H1 (cell line): ENCODE data around the gene RGL2. TPM values are rescaled to one million over a fixed set of nuclear protein-coding genes. Genes with fewer than 3 reads are reported as not detected.

Source experiments
- CTCF ChIA-PET: fragments of 300-600 bp; sonication (Branson Sonifier 250); formaldehyde crosslinking; loops from one replicate; lab custom pipeline; 2021; ENCODE audit not compliant: partially characterized antibody; lab: Charles Lee
- POLR2A ChIA-PET: fragments of 300-600 bp; sonication (Branson Sonifier 250); formaldehyde crosslinking; loops from one replicate; lab custom pipeline; 2021; ENCODE audit warnings: inconsistent platforms; ENCODE audit not compliant: partially characterized antibody; lab: Charles Lee
- DNase-seq, 2 experiments: peaks; one replicate each; pipeline versions ENCODE4 v3.0.0 to v3.0.0-alpha.2; 2010 to 2022; ENCODE audit warnings: low spot score in 2 of 2, low read depth in 1 of 2, mixed read lengths in 1 of 2
- FAIRE-seq: peaks from 2 replicates; lab custom pipeline; 2011; peaks lifted over from hg19 to GRCh38; lab: Jason Lieb, UNC
- H2AFZ ChIP-seq: 2 replicates; pipeline ENCODE4 v1.8.1; 2012; ENCODE audit warnings: low read length, inconsistent platforms
- H2AK5ac ChIP-seq: 2 replicates; pipeline ENCODE4 v1.6.1; 2013; ENCODE audit warnings: low read depth, low read length
- H2BK120ac ChIP-seq: replicated peaks from 2 replicates; pipeline ENCODE3; 2013; ENCODE audit warnings: low read depth, low read length, inconsistent platforms
- H2BK12ac ChIP-seq: 2 replicates; pipeline ENCODE4 v1.6.1; 2013; ENCODE audit warnings: low read depth, low read length
- H2BK15ac ChIP-seq: 2 replicates; pipeline ENCODE4 v1.6.1; 2013; ENCODE audit warnings: low read length
- H2BK20ac ChIP-seq: 2 replicates; pipeline ENCODE4 v1.6.1; 2013; ENCODE audit warnings: low read length
- H2BK5ac ChIP-seq: 2 replicates; pipeline ENCODE4 v1.6.1; 2013; ENCODE audit warnings: low read depth, low read length
- H3K14ac ChIP-seq: 2 replicates; pipeline ENCODE4 v1.6.1; 2013; ENCODE audit warnings: inconsistent platforms; ENCODE audit not compliant: insufficient read length
- H3K18ac ChIP-seq: 2 replicates; pipeline ENCODE4 v1.6.1; 2013; ENCODE audit warnings: low read length; ENCODE audit errors: extremely low read depth
- H3K23ac ChIP-seq: 2 replicates; pipeline ENCODE4 v1.6.1; 2013; ENCODE audit warnings: inconsistent platforms; ENCODE audit not compliant: insufficient read length
- H3K23me2 ChIP-seq: 2 replicates; pipeline ENCODE4 v1.6.1; 2013; ENCODE audit warnings: low read depth, low read length
- H3K27ac ChIP-seq: 2 replicates; pipeline ENCODE4 v1.6.1; 2011; ENCODE audit warnings: low read depth, low read length, inconsistent platforms
- H3K27me3 ChIP-seq, 4 experiments: replicated peaks in 1 of 4; 1 replicate in 1 of 4; 2 replicates in 3 of 4; pipeline versions ENCODE4 v1.6.1 to v1.8.1; 2011 to 2013; ENCODE audit warnings: low read length in 3 of 4, mild to moderate bottlenecking in 3 of 4, inconsistent platforms in 2 of 4, mixed read lengths in 2 of 4, moderate library complexity in 1 of 4; ENCODE audit not compliant: control insufficient read depth in 3 of 4, insufficient read depth in 3 of 4; ENCODE audit errors: extremely low read depth in 1 of 4
- H3K36me3 ChIP-seq, 4 experiments: 2 replicates each; pipeline versions ENCODE4 v1.6.1 to v1.8.1; 2011 to 2013; ENCODE audit warnings: mild to moderate bottlenecking in 4 of 4, low read length in 3 of 4, moderate library complexity in 2 of 4, control low read depth in 1 of 4, inconsistent platforms in 1 of 4; ENCODE audit not compliant: insufficient read depth in 4 of 4, control insufficient read depth in 2 of 4
- H3K4ac ChIP-seq: replicated peaks from 2 replicates; pipeline ENCODE3; 2013; ENCODE audit warnings: low read length, low read depth, mixed read lengths, inconsistent platforms; ENCODE audit not compliant: insufficient read length
- H3K4me1 ChIP-seq, 4 experiments: replicated peaks in 1 of 4; 1 replicate in 1 of 4; 2 replicates in 3 of 4; pipeline versions ENCODE4 v1.6.1 to v1.8.1; 2011 to 2013; ENCODE audit warnings: low read length in 3 of 4, inconsistent platforms in 2 of 4, mixed read lengths in 1 of 4; ENCODE audit not compliant: insufficient read depth in 4 of 4, control insufficient read depth in 3 of 4
- H3K4me2 ChIP-seq, 2 experiments: 2 replicates each; pipeline versions ENCODE4 v1.6.1 to v1.8.1; 2011 to 2013; ENCODE audit warnings: low read depth in 2 of 2, low read length in 2 of 2, control low read depth in 1 of 2, inconsistent platforms in 1 of 2, mild to moderate bottlenecking in 1 of 2; ENCODE audit not compliant: insufficient read depth in 1 of 2
- H3K4me3 ChIP-seq, 4 experiments: fragments of 200-600, 300-600 bp in 1 of 4; sonication (generic), shearing (Covaris generic), sonication (Bioruptor Twin) in 1 of 4; 2 replicates each; pipeline versions ENCODE4 v1.5.1 to v1.8.1; 2011 to 2016; ENCODE audit warnings: low read length in 4 of 4, low read depth in 3 of 4, control low read depth in 2 of 4, inconsistent platforms in 2 of 4, mild to moderate bottlenecking in 2 of 4, mixed read lengths in 1 of 4, moderate library complexity in 1 of 4; ENCODE audit not compliant: insufficient read depth in 2 of 4; ENCODE audit errors: extremely low read depth in 1 of 4
- H3K56ac ChIP-seq: replicated peaks from 2 replicates; pipeline ENCODE3; 2013; ENCODE audit warnings: low read depth, mild to moderate bottlenecking, mixed read lengths, low read length, inconsistent platforms; ENCODE audit not compliant: insufficient read length
- H3K79me1 ChIP-seq: 2 replicates; pipeline ENCODE4 v1.6.1; 2013; ENCODE audit warnings: low read depth, low read length, control low read depth
- H3K79me2 ChIP-seq, 2 experiments: 2 replicates each; pipeline versions ENCODE4 v1.6.1 to v1.8.1; 2012 to 2013; ENCODE audit warnings: low read length in 2 of 2, mild to moderate bottlenecking in 2 of 2, inconsistent platforms in 1 of 2; ENCODE audit not compliant: insufficient read depth in 2 of 2, control insufficient read depth in 1 of 2
- H3K9ac ChIP-seq, 4 experiments: replicated peaks in 1 of 4; 1 replicate in 1 of 4; 2 replicates in 3 of 4; pipeline versions ENCODE4 v1.6.1 to v1.8.1; 2011 to 2013; ENCODE audit warnings: low read depth in 3 of 4, low read length in 3 of 4, control low read depth in 2 of 4, mild to moderate bottlenecking in 2 of 4, moderate library complexity in 2 of 4, inconsistent platforms in 1 of 4; ENCODE audit errors: extremely low read depth in 1 of 4
- H3K9me3 ChIP-seq, 2 experiments: 2 replicates each; pipeline versions ENCODE4 v1.6.1 to v1.8.1; 2012 to 2013; ENCODE audit warnings: mild to moderate bottlenecking in 2 of 2, moderate library complexity in 2 of 2, control low read depth in 1 of 2, inconsistent platforms in 1 of 2, low read depth in 1 of 2, low read length in 1 of 2, mixed read lengths in 1 of 2; ENCODE audit not compliant: insufficient read depth in 2 of 2
- H4K20me1 ChIP-seq, 2 experiments: replicated peaks in 1 of 2; 2 replicates each; pipeline versions ENCODE3 to v1.8.1; 2011 to 2013; ENCODE audit warnings: inconsistent platforms in 2 of 2, low read length in 2 of 2, mild to moderate bottlenecking in 1 of 2; ENCODE audit not compliant: insufficient read depth in 2 of 2, control insufficient read depth in 1 of 2
- H4K5ac ChIP-seq: 2 replicates; pipeline ENCODE4 v1.6.1; 2013; ENCODE audit warnings: low read length, low read depth, mixed read lengths, inconsistent platforms; ENCODE audit not compliant: insufficient read length
- H4K8ac ChIP-seq: 2 replicates; pipeline ENCODE4 v1.8.0; 2013; ENCODE audit warnings: mild to moderate bottlenecking, moderate library complexity, low read length, inconsistent platforms; ENCODE audit not compliant: insufficient read depth; ENCODE audit errors: extremely low read depth
- H4K91ac ChIP-seq: replicated peaks from 2 replicates; pipeline ENCODE3; 2013; ENCODE audit warnings: low read length, mixed read lengths, inconsistent platforms; ENCODE audit not compliant: insufficient read length
- KDM4A ChIP-seq: IDR thresholded peaks from one replicate; pipeline ENCODE4 v1.7.1; 2012; ENCODE audit warnings: low read depth, mild to moderate bottlenecking, moderate library complexity, low read length, inconsistent platforms; ENCODE audit not compliant: severe bottlenecking
- POLR2A ChIP-seq, 2 experiments: IDR thresholded peaks; 1 replicate in 1 of 2; 2 replicates in 1 of 2; pipeline ENCODE4 v1.6.1; 2011; ENCODE audit warnings: low read depth in 2 of 2, low read length in 2 of 2, mild to moderate bottlenecking in 2 of 2; ENCODE audit errors: control extremely low read depth in 1 of 2
- POLR2AphosphoS5 ChIP-seq: IDR thresholded peaks from 2 replicates; pipeline ENCODE4 v1.6.1; 2011; ENCODE audit warnings: low read depth, low read length
- SAP30 ChIP-seq: fragments of 300-600 bp; sonication (generic); IDR thresholded peaks from 2 replicates; pipeline ENCODE4 v1.7.1; 2012; ENCODE audit warnings: low read length, moderate library complexity, mild to moderate bottlenecking, inconsistent platforms; ENCODE audit not compliant: insufficient read depth, insufficient replicate concordance
- SIN3A ChIP-seq, 2 experiments: IDR thresholded peaks in 1 of 2; conservative IDR thresholded peaks in 1 of 2; 2 replicates each; pipeline ENCODE4 v1.6.1; 2011 to 2012; ENCODE audit warnings: low read length in 2 of 2, improper control_type of control experiment in 1 of 2, low read depth in 1 of 2, mild to moderate bottlenecking in 1 of 2
- WGBS, 2 experiments: shearing (Covaris generic) in 1 of 2; methylation state at CpG; one replicate each; pipeline versions ENCODE4 v1.1.6 to v1.1.7; 2013 to 2015; ENCODE audit warnings: low lambda C conversion rate in 2 of 2, mixed read lengths in 2 of 2, inconsistent platforms in 1 of 2, low coverage in 1 of 2, missing lambda C conversion rate in 1 of 2; ENCODE audit not compliant: insufficient replicate concordance in 2 of 2, insufficient coverage in 1 of 2, insufficient read length in 1 of 2; ENCODE audit errors: extremely low coverage in 1 of 2, missing lambda C conversion rate in 1 of 2; 5-methylcytosine and 5-hydroxymethylcytosine counted together
- polyA plus RNA-seq, 7 experiments: library from polyadenylated mRNA; depleted of rRNA in 3 of 7; stranded (reverse) in 5 of 7; unstranded in 2 of 7; fragments of >200 nt in 5 of 7; fragments of 200-250 nt in 2 of 7; gene quantifications; 1 replicate in 5 of 7; 2 replicates in 1 of 7; 4 replicates in 1 of 7; pipeline versions ENCODE4 v1.2.1 to v1.2.3, GENCODE V29; 2011 to 2013; ENCODE audit warnings: missing spikeins in 2 of 7, mixed read lengths in 2 of 7
- total RNA-seq: library from RNA; stranded (reverse); fragmentation: NEBNext Ultra II Directional; extraction: Animal tissue kit (Norgen Biotek cat#: 25700); gene quantifications from 2 replicates; pipeline ENCODE4 v1.2.1, GENCODE V29; 2021
- TF ChIP-seq, protein P1 (sequence below): IDR thresholded peaks from 2 replicates; pipeline ENCODE4 v1.6.1; 2012; ENCODE audit warnings: inconsistent platforms
- TF ChIP-seq, protein P2 (sequence below): IDR thresholded peaks from 2 replicates; pipeline ENCODE4 v1.6.1; 2011; ENCODE audit warnings: low read length, improper control_type of control experiment

The RGL2 gene
- total and polyA plus RNA-seq, 2 of the 8 experiments (the other 6 are each of a cell fraction or from before 2014, with no cell fraction given), result 58.1 to 80.3 TPM

DNA sequence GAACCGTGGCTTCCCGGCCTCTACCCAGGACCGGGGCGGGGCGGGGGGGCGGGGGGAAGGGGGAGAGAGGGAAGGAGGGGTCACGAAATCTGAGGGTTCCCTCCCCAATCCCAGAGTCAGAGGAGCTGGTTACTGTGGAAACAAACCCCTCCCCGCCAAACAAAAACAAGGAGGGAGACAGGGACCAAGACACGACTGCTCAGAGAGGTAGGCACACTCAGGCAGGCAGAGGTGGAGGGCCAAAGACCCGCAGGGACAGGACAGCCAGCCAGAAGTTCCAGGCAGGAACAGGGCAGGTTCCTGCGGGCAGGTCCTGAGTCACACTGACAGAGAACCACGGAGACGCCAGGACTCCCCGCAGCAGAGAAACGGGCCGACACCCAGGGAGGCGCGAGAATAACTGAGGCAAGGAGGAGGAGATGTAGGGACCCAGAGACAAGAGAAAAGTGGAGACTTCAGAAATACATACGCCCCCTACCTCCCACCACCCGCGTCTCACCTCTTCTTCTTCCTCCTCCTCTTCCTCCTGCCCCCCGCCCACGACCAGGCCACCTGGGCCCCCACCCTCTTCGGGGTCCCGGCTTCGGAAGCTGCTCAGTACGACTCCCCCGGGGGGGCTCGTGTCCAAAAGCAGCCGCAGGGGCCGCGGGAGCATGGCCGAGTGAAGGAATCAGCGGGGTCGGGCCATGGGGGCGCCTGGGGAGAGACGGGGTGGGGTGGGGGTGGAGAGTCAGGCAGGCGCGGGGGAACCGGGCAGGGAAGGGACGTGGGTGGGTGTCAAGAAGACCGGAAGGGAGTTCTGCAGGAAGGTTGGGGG is 578 bp downstream of the RGL2 start:
- Histone ChIP-seq H2BK15ac (no peak overlapping the region), H3K14ac (no peak overlapping the region), H3K27ac (peak overlapping the region; percentile 81), H3K56ac (no peak overlapping the region), H3K79me1 (peaks cover 9% of the 10 kb centered on the region; the same call in 1 of the 2 replicates), H4K91ac (no peak overlapping the region), H3K36me3 (peaks cover 1 to 6% (median 2%) of the 10 kb centered on the region in 4 experiments; a peak in 5 of 8 replicates), H3K4me2 (peak overlapping the region; percentile 34 to 98), H3K9ac (peak overlapping the region in 3 of 4 experiments; percentile 13 to 69 (median 60); a peak in 5 of 7 replicates), H4K8ac (peak overlapping the region; percentile 28; the same call in 1 of the 2 replicates), H3K23ac (no peak overlapping the region), H4K20me1 (peaks cover 0 to 5% of the 10 kb centered on the region in 2 experiments), H2BK12ac (no peak overlapping the region), H3K27me3 (no peaks in the 10 kb centered on the region), H3K4me3 (peak overlapping the region; percentile 76 to 99 (median 94)), H2BK120ac (no peak overlapping the region), H2AK5ac (no peak overlapping the region), H3K9me3 (no peaks in the 10 kb centered on the region), H3K4me1 (peaks cover 0 to 6% (median 4%) of the 10 kb centered on the region in 4 experiments; a peak in 6 of 7 replicates), H3K79me2 (peaks cover 0 to 25% of the 10 kb centered on the region in 2 experiments; a peak in 2 of 4 replicates), H2AFZ (no peak overlapping the region), H3K18ac (no peak overlapping the region; the same call in 1 of the 2 replicates), H4K5ac (no peak overlapping the region), H3K23me2 (peaks cover 16% of the 10 kb centered on the region), H2BK20ac (no peak overlapping the region), H2BK5ac (peak overlapping the region; percentile 95; the same call in 1 of the 2 replicates), H3K4ac (no peak overlapping the region)
- DNase-seq, result peak in 1 of 2 experiments; percentile 84
- peak; percentile 23; the same call in 1 of the 2 replicates for TF ChIP-seq POLR2AphosphoS5
- TF ChIP-seq KDM4A, result peak; percentile 16
- TF ChIP-seq SIN3A (conservative IDR thresholded peaks at IDR 0.05 in 1 of 2, IDR thresholded peaks at IDR 0.05 in 1 of 2; ENCODE audit: low read depth in 1 of 2, low read length in 2 of 2), result peak in 1 of 2 experiments; percentile 84; a peak in 2 of 4 replicates
- TF ChIP-seq POLR2A (IDR thresholded peaks at IDR 0.05; ENCODE audit: control extremely low read depth in 1 of 2, low read depth in 2 of 2, low read length in 2 of 2), result peak; percentile 5 to 29; a peak in 2 of 3 replicates
- peak; percentile 91 for TF ChIP-seq SAP30
- TF ChIP-seq, protein P1, sequence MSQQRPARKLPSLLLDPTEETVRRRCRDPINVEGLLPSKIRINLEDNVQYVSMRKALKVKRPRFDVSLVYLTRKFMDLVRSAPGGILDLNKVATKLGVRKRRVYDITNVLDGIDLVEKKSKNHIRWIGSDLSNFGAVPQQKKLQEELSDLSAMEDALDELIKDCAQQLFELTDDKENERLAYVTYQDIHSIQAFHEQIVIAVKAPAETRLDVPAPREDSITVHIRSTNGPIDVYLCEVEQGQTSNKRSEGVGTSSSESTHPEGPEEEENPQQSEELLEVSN, result no peak
- TF ChIP-seq, protein P2, sequence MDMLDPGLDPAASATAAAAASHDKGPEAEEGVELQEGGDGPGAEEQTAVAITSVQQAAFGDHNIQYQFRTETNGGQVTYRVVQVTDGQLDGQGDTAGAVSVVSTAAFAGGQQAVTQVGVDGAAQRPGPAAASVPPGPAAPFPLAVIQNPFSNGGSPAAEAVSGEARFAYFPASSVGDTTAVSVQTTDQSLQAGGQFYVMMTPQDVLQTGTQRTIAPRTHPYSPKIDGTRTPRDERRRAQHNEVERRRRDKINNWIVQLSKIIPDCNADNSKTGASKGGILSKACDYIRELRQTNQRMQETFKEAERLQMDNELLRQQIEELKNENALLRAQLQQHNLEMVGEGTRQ, result no peak
- WGBS, 2 experiments, result 2% methylated on average over 16 of the region's 42 CpGs; no CpG with 5 or more reads in 1 of the 2 experiments
- ChIA-PET POLR2A (interaction anchor here (1.0 to 16.7 kb wide), 14 partner anchors 9 to 327 kb away, joined by 3 to 337 read pairs (median 8); partner anchors contain the start of genes B3GALT4, PFDN6, RPS18 and TAPBP), CTCF (interaction anchor here (0.6 to 6.2 kb wide), 11 partner anchors 8 to 364 kb away, joined by 3 to 77 read pairs (median 4); partner anchors contain the start of genes B3GALT4, CUTA, PFDN6 and TAPBP)
- FAIRE-seq, result no peak
